ENCODE results near the gene LOXHD1. TPM values are rescaled to one million over a fixed set of nuclear protein-coding genes. Genes with fewer than 3 reads are reported as not detected.

LOXHD1 gene
- total RNA-seq, 1 experiment from 2014 or later, result not detected

- H3K9me3 ChIP-seq (ENCODE audit: insufficient read depth, low read depth), result no peaks in the 10 kb centered on the region
- no peaks in the 10 kb centered on the region for H3K9me2 ChIP-seq (ENCODE audit: insufficient read depth)
- CTCF ChIA-PET, result no interaction called here
- no peak overlapping the region for H3K4me2 ChIP-seq
- no peak overlapping the region; the same call in 1 of the 2 replicates for H3K27ac ChIP-seq
- no peaks in the 10 kb centered on the region; the same call in 1 of the 2 replicates for H4K20me1 ChIP-seq (ENCODE audit: insufficient read depth)
- intact Hi-C loops (cut with micrococcal nuclease; ENCODE audit: unreplicated experiment), result no loop called here
- H3K79me2 ChIP-seq (ENCODE audit: low read depth), result no peaks in the 10 kb centered on the region
- H3K36me3 ChIP-seq (ENCODE audit: low read depth), result peaks cover 18% of the 10 kb centered on the region
- H3K27me3 ChIP-seq (ENCODE audit: insufficient read depth, low read depth), result no peaks in the 10 kb centered on the region
- no peaks in the 10 kb centered on the region; the same call in 1 of the 2 replicates for H3K4me1 ChIP-seq (replicated peaks; ENCODE audit: insufficient read depth)
- H3K4me3 ChIP-seq, result no peak overlapping the region
- DNase-seq, result no peak
- TF ChIP-seq CTCF (conservative IDR thresholded peaks at IDR 0.05), result no peak
- TF ChIP-seq EZH2 (IDR thresholded peaks at IDR 0.05; ENCODE audit: low read depth), result no peak
- no TSS peak for BruUV-seq (replicated peaks)
- H3F3A ChIP-seq (ENCODE audit: insufficient read depth, low read depth), result no peaks in the 10 kb centered on the region
- no peak overlapping the region for H2AFZ ChIP-seq
- POLR2A ChIA-PET (ENCODE audit: unreplicated experiment), result interaction anchor here (0.5 to 0.8 kb wide), 2 partner anchors 37 to 121 kb away, joined by 3 to 5 read pairs; no protein-coding TSS in a partner anchor
Measured at GRCh38 chr18:46449033-46449432, 208.0 kb downstream of the LOXHD1 start.

- H3K27ac ChIP-seq, result no peak overlapping the region; the same call in 1 of the 2 replicates
- ChIA-PET CTCF (no interaction called here), POLR2A (ENCODE audit: unreplicated experiment) (interaction anchor here (0.8 kb wide), 1 partner anchor 120 kb away, joined by 5 read pairs; no protein-coding TSS in a partner anchor)
- no peak for DNase-seq
- no peak overlapping the region for H3K4me2 ChIP-seq
- intact Hi-C loops (cut with micrococcal nuclease; ENCODE audit: unreplicated experiment), result no loop called here
- no peaks in the 10 kb centered on the region; the same call in 1 of the 2 replicates for H3K4me1 ChIP-seq (replicated peaks; ENCODE audit: insufficient read depth)
- H3F3A ChIP-seq (ENCODE audit: insufficient read depth, low read depth), result no peaks in the 10 kb centered on the region
- H3K4me3 ChIP-seq, result no peak overlapping the region
- H3K9me2 ChIP-seq (ENCODE audit: insufficient read depth), result no peaks in the 10 kb centered on the region
- no TSS peak for BruUV-seq (replicated peaks)
- H3K79me2 ChIP-seq (ENCODE audit: low read depth), result no peaks in the 10 kb centered on the region
- H3K27me3 ChIP-seq (ENCODE audit: insufficient read depth, low read depth), result no peaks in the 10 kb centered on the region
- TF ChIP-seq EZH2 (IDR thresholded peaks at IDR 0.05; ENCODE audit: low read depth), result no peak
- TF ChIP-seq CTCF (conservative IDR thresholded peaks at IDR 0.05), result no peak
- H3K36me3 ChIP-seq (ENCODE audit: low read depth), result peaks cover 18% of the 10 kb centered on the region
- H3K9me3 ChIP-seq (ENCODE audit: insufficient read depth, low read depth), result no peaks in the 10 kb centered on the region
- no peaks in the 10 kb centered on the region; the same call in 1 of the 2 replicates for H4K20me1 ChIP-seq (ENCODE audit: insufficient read depth)
- no peak overlapping the region for H2AFZ ChIP-seq
Measured at GRCh38 chr18:46448347-46448746, 208.7 kb downstream of the LOXHD1 start.

- no peaks in the 10 kb centered on the region for H3K27me3 ChIP-seq (ENCODE audit: insufficient read depth, low read depth)
- no peak overlapping the region for H2AFZ ChIP-seq
- POLR2A ChIA-PET (ENCODE audit: unreplicated experiment), result interaction anchor here (0.6 kb wide), 1 partner anchor 27 kb away, joined by 4 read pairs; no protein-coding TSS in a partner anchor
- no peak overlapping the region for H3K4me2 ChIP-seq
- intact Hi-C loops (cut with micrococcal nuclease; ENCODE audit: unreplicated experiment), result no loop called here
- no TSS peak for BruUV-seq (replicated peaks)
- H3F3A ChIP-seq (ENCODE audit: insufficient read depth, low read depth), result no peaks in the 10 kb centered on the region
- peaks cover 18% of the 10 kb centered on the region for H3K36me3 ChIP-seq (ENCODE audit: low read depth)
- no peaks in the 10 kb centered on the region for H3K79me2 ChIP-seq (ENCODE audit: low read depth)
- no peaks in the 10 kb centered on the region for H3K9me2 ChIP-seq (ENCODE audit: insufficient read depth)
- CTCF ChIA-PET, result no interaction called here
- H3K4me1 ChIP-seq (replicated peaks; ENCODE audit: insufficient read depth), result no peaks in the 10 kb centered on the region; the same call in 1 of the 2 replicates
- H3K9me3 ChIP-seq (ENCODE audit: insufficient read depth, low read depth), result no peaks in the 10 kb centered on the region
- no peak overlapping the region for H3K27ac ChIP-seq
- H3K4me3 ChIP-seq, result no peak overlapping the region
- no peak for DNase-seq
- no peak for TF ChIP-seq CTCF (conservative IDR thresholded peaks at IDR 0.05)
- TF ChIP-seq EZH2 (IDR thresholded peaks at IDR 0.05; ENCODE audit: low read depth), result no peak
- no peaks in the 10 kb centered on the region; the same call in 1 of the 2 replicates for H4K20me1 ChIP-seq (ENCODE audit: insufficient read depth)
Measured at GRCh38 chr18:46447792-46448191, 209.2 kb downstream of the LOXHD1 start.
